ENCODE results near the gene MUC20. TPM values are rescaled to one million over a fixed set of nuclear protein-coding genes. Genes with fewer than 3 reads are reported as not detected.
"Not testable (repeated sequence)": the region's sequence is repeated elsewhere in the genome, so short reads cannot be mapped to it uniquely, and the experiment has no call there.

MUC20 gene
- total and polyA plus RNA-seq, 2 of the 8 experiments (the other 6 are each of a cell fraction or from before 2014, with no cell fraction given): 0.24 to 0.26 TPM

- POLR2A ChIA-PET (ENCODE audit: partially characterized antibody); FAIRE-seq: not testable (repeated sequence)
- WGBS, 2 experiments (ENCODE audit: extremely low coverage in 1 of 2, insufficient coverage in 1 of 2, insufficient read length in 1 of 2, insufficient replicate concordance in 2 of 2, low coverage in 1 of 2, low lambda C conversion rate in 2 of 2, missing lambda C conversion rate in 1 of 2): 94% methylated on average over 3 of the region's 17 CpGs; no CpG with 5 or more reads in 1 of the 2 experiments
These were observed 49.5 kb upstream of the MUC20 start for GRCh38 chr3:195671283-195671682.

GRCh38 chr3:195673711-195674110 is 47.1 kb upstream of the MUC20 start:
- H3K23me2 ChIP-seq (ENCODE audit: low read depth, low read length); H4K5ac ChIP-seq (ENCODE audit: insufficient read length, low read depth, low read length); H3K4ac ChIP-seq (replicated peaks; ENCODE audit: insufficient read length, low read depth, low read length); H3K56ac ChIP-seq (replicated peaks; ENCODE audit: insufficient read length, low read depth, low read length); FAIRE-seq; H3K27ac ChIP-seq (ENCODE audit: low read depth, low read length); H3K4me2 ChIP-seq (ENCODE audit: insufficient read depth in 1 of 2, low read depth in 2 of 2, low read length in 2 of 2); DNase-seq (ENCODE audit: low read depth in 1 of 2, low spot score in 2 of 2); H2BK120ac ChIP-seq (replicated peaks; ENCODE audit: low read depth, low read length); H2BK20ac ChIP-seq (ENCODE audit: low read length); H3K23ac ChIP-seq (ENCODE audit: insufficient read length); H3K9me3 ChIP-seq (ENCODE audit: insufficient read depth in 2 of 2, low read depth in 1 of 2, low read length in 1 of 2); H2BK12ac ChIP-seq (ENCODE audit: low read depth, low read length); H3K14ac ChIP-seq (ENCODE audit: insufficient read length); H3K79me1 ChIP-seq (ENCODE audit: low read depth, low read length); H4K8ac ChIP-seq (ENCODE audit: extremely low read depth, insufficient read depth, low read length); H3K9ac ChIP-seq (replicated peaks in 1 of 4; ENCODE audit: extremely low read depth in 1 of 4, low read depth in 3 of 4, low read length in 3 of 4); H3K4me3 ChIP-seq (ENCODE audit: extremely low read depth in 1 of 4, insufficient read depth in 2 of 4, low read depth in 3 of 4, low read length in 4 of 4); H4K20me1 ChIP-seq (replicated peaks in 1 of 2; ENCODE audit: control insufficient read depth in 1 of 2, insufficient read depth in 2 of 2, low read length in 2 of 2); CTCF ChIA-PET (ENCODE audit: partially characterized antibody); H2BK15ac ChIP-seq (ENCODE audit: low read length); H3K4me1 ChIP-seq (replicated peaks in 1 of 4; ENCODE audit: control insufficient read depth in 3 of 4, insufficient read depth in 4 of 4, low read length in 3 of 4); H2AFZ ChIP-seq (ENCODE audit: low read length); H3K79me2 ChIP-seq (ENCODE audit: control insufficient read depth in 1 of 2, insufficient read depth in 2 of 2, low read length in 2 of 2); H3K27me3 ChIP-seq (replicated peaks in 1 of 4; ENCODE audit: control insufficient read depth in 3 of 4, extremely low read depth in 1 of 4, insufficient read depth in 3 of 4, low read length in 3 of 4); H2AK5ac ChIP-seq (ENCODE audit: low read depth, low read length); H3K18ac ChIP-seq (ENCODE audit: extremely low read depth, low read length); H4K91ac ChIP-seq (replicated peaks; ENCODE audit: insufficient read length, low read length); H2BK5ac ChIP-seq (ENCODE audit: low read depth, low read length): not testable (repeated sequence)
- POLR2A ChIA-PET (ENCODE audit: partially characterized antibody): interaction anchor here (1.1 kb wide), 1 partner anchor 63 kb away, joined by 3 read pairs; no protein-coding TSS in a partner anchor
- 92% methylated on average over 6 of the region's 9 CpGs; no CpG with 5 or more reads in 1 of the 2 experiments for WGBS, 2 experiments (ENCODE audit: extremely low coverage in 1 of 2, insufficient coverage in 1 of 2, insufficient read length in 1 of 2, insufficient replicate concordance in 2 of 2, low coverage in 1 of 2, low lambda C conversion rate in 2 of 2, missing lambda C conversion rate in 1 of 2)
- H3K36me3 ChIP-seq (ENCODE audit: control insufficient read depth in 2 of 4, insufficient read depth in 4 of 4, low read length in 3 of 4): peaks cover 3 to 23% (median 10%) of the 10 kb centered on the region in 4 experiments; a peak in 7 of 8 replicates

More at GRCh38 chr3:195671283-195671682, 49.5 kb upstream of the MUC20 start:
- H3K9me3 ChIP-seq (ENCODE audit: insufficient read depth in 2 of 2, low read depth in 1 of 2, low read length in 1 of 2); H2AK5ac ChIP-seq (ENCODE audit: low read depth, low read length); H2BK15ac ChIP-seq (ENCODE audit: low read length); H4K91ac ChIP-seq (replicated peaks; ENCODE audit: insufficient read length, low read length); H3K18ac ChIP-seq (ENCODE audit: extremely low read depth, low read length); H3K4me2 ChIP-seq (ENCODE audit: insufficient read depth in 1 of 2, low read depth in 2 of 2, low read length in 2 of 2); H3K27me3 ChIP-seq (replicated peaks in 1 of 4; ENCODE audit: control insufficient read depth in 3 of 4, extremely low read depth in 1 of 4, insufficient read depth in 3 of 4, low read length in 3 of 4); H3K4ac ChIP-seq (replicated peaks; ENCODE audit: insufficient read length, low read depth, low read length); H4K20me1 ChIP-seq (replicated peaks in 1 of 2; ENCODE audit: control insufficient read depth in 1 of 2, insufficient read depth in 2 of 2, low read length in 2 of 2); H3K4me1 ChIP-seq (replicated peaks in 1 of 4; ENCODE audit: control insufficient read depth in 3 of 4, insufficient read depth in 4 of 4, low read length in 3 of 4); H4K8ac ChIP-seq (ENCODE audit: extremely low read depth, insufficient read depth, low read length); H3K79me1 ChIP-seq (ENCODE audit: low read depth, low read length); H3K79me2 ChIP-seq (ENCODE audit: control insufficient read depth in 1 of 2, insufficient read depth in 2 of 2, low read length in 2 of 2); H3K27ac ChIP-seq (ENCODE audit: low read depth, low read length); CTCF ChIA-PET (ENCODE audit: partially characterized antibody); H2AFZ ChIP-seq (ENCODE audit: low read length); H2BK5ac ChIP-seq (ENCODE audit: low read depth, low read length); H3K9ac ChIP-seq (replicated peaks in 1 of 4; ENCODE audit: extremely low read depth in 1 of 4, low read depth in 3 of 4, low read length in 3 of 4); H2BK120ac ChIP-seq (replicated peaks; ENCODE audit: low read depth, low read length); H2BK12ac ChIP-seq (ENCODE audit: low read depth, low read length); H3K4me3 ChIP-seq (ENCODE audit: extremely low read depth in 1 of 4, insufficient read depth in 2 of 4, low read depth in 3 of 4, low read length in 4 of 4); H3K23me2 ChIP-seq (ENCODE audit: low read depth, low read length); DNase-seq (ENCODE audit: low read depth in 1 of 2, low spot score in 2 of 2); H2BK20ac ChIP-seq (ENCODE audit: low read length); H3K56ac ChIP-seq (replicated peaks; ENCODE audit: insufficient read length, low read depth, low read length); H3K14ac ChIP-seq (ENCODE audit: insufficient read length); H3K23ac ChIP-seq (ENCODE audit: insufficient read length); H4K5ac ChIP-seq (ENCODE audit: insufficient read length, low read depth, low read length): not testable (repeated sequence)
- H3K36me3 ChIP-seq (ENCODE audit: control insufficient read depth in 2 of 4, insufficient read depth in 4 of 4, low read length in 3 of 4): peaks cover 0 to 15% (median 5%) of the 10 kb centered on the region in 4 experiments; a peak in 4 of 8 replicates

Data from H1 (cell line).